GM12801 (cell line): ENCODE measurements around the gene PARP1.

Source experiments
- CTCF ChIP-seq: IDR thresholded peaks from one replicate; pipeline ENCODE4 v1.5.1; 2011; ENCODE audit warnings: control low read depth; ENCODE audit not compliant: insufficient read length; ENCODE audit errors: extremely low read depth

PARP1 gene

DNA sequence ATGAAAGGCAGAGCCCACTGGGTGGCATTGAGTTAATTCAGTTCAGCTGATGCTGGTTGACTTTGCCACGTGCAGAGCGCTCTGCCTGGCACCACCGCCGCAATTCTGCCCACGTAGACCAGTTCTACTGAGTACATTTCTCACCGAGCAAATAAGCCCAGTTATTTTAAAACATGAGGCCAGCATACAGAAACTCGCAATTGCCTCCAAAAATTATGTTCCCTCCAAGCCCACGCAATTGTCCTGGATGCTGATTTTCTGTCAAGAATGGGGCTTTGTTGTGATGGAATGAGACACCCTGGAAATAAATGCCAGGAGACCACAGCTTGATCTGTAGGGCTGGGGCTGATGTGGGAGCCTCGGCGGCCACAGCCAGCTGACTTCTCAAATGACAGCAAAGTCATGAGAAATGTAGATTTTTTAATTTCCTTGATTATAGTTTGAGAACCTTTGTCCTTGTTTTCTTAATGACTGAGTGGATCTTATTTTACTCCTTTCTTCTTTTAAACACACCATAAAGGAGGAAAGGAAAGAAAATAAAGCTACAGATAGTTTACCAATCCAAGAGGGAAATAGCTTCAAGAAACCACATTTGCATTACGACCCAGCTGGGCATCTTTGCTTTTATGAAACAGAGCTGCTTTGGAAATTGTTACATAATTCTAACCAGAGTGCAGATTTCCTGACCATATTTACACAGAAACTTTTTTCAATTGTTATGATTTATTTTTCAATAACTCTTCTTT, 11.6 kb upstream of the PARP1 start:
- TF ChIP-seq CTCF, result no peak

DNA sequence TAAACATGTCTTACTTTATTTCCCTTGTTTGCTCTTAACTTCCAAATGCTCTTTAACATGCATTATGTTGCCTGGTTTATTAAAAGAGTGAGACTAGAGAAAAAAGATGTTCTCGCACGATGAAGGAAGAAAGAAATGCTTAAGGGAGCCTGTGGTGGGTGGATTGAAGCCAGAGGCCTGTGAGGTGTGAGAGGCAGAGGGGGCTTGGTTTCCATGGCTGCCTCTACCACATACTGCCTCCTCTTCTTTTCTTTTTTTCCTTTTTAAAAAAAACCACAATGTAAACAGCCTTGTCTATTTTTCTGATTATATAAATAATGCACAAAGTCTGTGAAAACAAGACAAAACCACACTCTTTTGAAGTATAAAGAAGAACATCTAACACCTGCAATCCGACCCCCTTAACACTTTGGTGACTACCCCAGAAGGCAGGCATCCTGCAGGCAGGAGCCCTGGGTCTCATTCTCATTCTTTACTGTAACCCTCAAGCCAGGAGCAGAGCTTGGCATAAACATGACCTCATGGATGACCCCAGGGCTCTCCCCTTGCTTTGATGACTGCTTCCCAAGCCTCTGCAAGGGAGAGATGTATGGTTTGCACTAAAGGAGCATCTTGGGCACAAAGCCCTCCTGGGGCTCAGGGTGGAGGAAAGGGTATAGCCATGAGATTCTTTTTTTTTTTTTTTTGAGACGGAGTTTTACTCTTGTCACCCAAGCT, 10.1 kb upstream of the PARP1 start:
- TF ChIP-seq CTCF, result no peak

- TF ChIP-seq CTCF, result no peak
Observed at GRCh38 chr1:226417350-226417749, 9.5 kb upstream of the PARP1 start.

- no peak for TF ChIP-seq CTCF
Observed at GRCh38 chr1:226414098-226414698, 6.3 kb upstream of the PARP1 start.

- no peak for TF ChIP-seq CTCF
Observed at GRCh38 chr1:226411619-226412018, 3.7 kb upstream of the PARP1 start.

DNA sequence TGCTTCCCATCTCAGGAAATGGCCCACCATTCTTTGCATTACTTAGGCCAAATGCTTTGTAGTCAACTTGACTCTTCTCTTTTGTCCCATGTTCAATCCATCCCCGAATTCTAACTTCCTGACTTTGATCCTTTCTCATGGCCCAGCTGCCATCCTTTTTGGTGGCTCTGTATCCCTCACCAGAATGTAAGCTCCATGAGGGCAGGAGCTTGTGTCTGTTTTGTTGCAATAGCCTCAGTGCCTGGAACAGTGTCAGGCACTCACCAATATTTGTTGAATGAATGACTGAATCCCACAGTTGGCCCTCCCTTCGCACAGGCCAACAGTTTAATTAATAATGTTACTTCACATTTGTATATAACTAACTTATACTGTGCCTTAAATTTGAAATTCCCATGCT, 3.1 kb upstream of the PARP1 start:
- no peak for TF ChIP-seq CTCF

GRCh38 chr1:226409392-226409791, 1.5 kb upstream of the PARP1 start:
- TF ChIP-seq CTCF, result no peak
